Liver (tissue), 9 donors: ENCODE measurements around the gene PGD. TPM values are rescaled to one million over a fixed set of nuclear protein-coding genes. Genes with fewer than 3 reads are reported as not detected.
A peak's percentile ranks its signal among the peaks of the same experiment; 100 is the strongest.

Experiments used
- DNase-seq: peaks from one replicate; pipeline ENCODE4 v3.0.0-alpha.2; 2017; ENCODE audit warnings: low spot score
- H3K27ac ChIP-seq, 2 donors: one replicate each; pipeline ENCODE4 v1.7.0; 2013; ENCODE audit warnings: inconsistent platforms in 2 of 2, low read length in 2 of 2, control low read depth in 1 of 2, low read depth in 1 of 2, mild to moderate bottlenecking in 1 of 2
- H3K27me3 ChIP-seq, 4 donors: one replicate each; pipeline versions ENCODE4 v1.6.1 to v1.7.0; 2013; ENCODE audit warnings: low read length in 3 of 4, inconsistent platforms in 1 of 4, mild to moderate bottlenecking in 1 of 4, moderate library complexity in 1 of 4; ENCODE audit not compliant: control insufficient read depth in 4 of 4, insufficient read depth in 4 of 4
- H3K36me3 ChIP-seq, 4 donors: one replicate each; pipeline versions ENCODE4 v1.6.1 to v1.7.0; 2013; ENCODE audit warnings: low read length in 3 of 4, mild to moderate bottlenecking in 3 of 4, low read depth in 1 of 4, moderate library complexity in 1 of 4; ENCODE audit not compliant: control insufficient read depth in 4 of 4, insufficient read depth in 3 of 4
- H3K4me1 ChIP-seq, 4 donors: one replicate each; pipeline versions ENCODE4 v1.6.1 to v1.7.0; 2013; ENCODE audit warnings: low read length in 3 of 4, mild to moderate bottlenecking in 3 of 4, moderate library complexity in 1 of 4; ENCODE audit not compliant: control insufficient read depth in 4 of 4, insufficient read depth in 4 of 4
- H3K4me3 ChIP-seq, 3 donors: one replicate each; pipeline versions ENCODE4 v1.6.1 to v1.7.0; 2013; ENCODE audit warnings: low read length in 3 of 3, control low read depth in 1 of 3, low read depth in 1 of 3, mild to moderate bottlenecking in 1 of 3
- H3K9ac ChIP-seq, 2 donors: one replicate each; pipeline ENCODE4 v1.7.0; 2013; ENCODE audit warnings: low read length in 2 of 2, mild to moderate bottlenecking in 2 of 2, moderate library complexity in 2 of 2, control low read depth in 1 of 2, low read depth in 1 of 2
- H3K9me3 ChIP-seq, 4 donors: one replicate each; pipeline versions ENCODE4 v1.6.1 to v1.7.0; 2013; ENCODE audit warnings: low read length in 3 of 4; ENCODE audit not compliant: control insufficient read depth in 4 of 4
- CTCF ChIP-seq: fragments of 150-350 bp; IDR thresholded peaks from 2 replicates; pipeline ENCODE4 v1.5.1; 2017; ENCODE audit warnings: improper control_type of control experiment, low read depth, low read length; ENCODE audit not compliant: missing input control
- EGR1 ChIP-seq, 2 donors: IDR thresholded peaks; 2 replicates each; pipeline ENCODE4 v1.6.1; 2016 to 2018; ENCODE audit warnings: antibody characterized with exemption in 2 of 2, low read depth in 2 of 2
- FOXA1 ChIP-seq: IDR thresholded peaks from 2 replicates; pipeline ENCODE4 v1.6.1; 2016; ENCODE audit warnings: antibody characterized with exemption
- FOXA2 ChIP-seq: IDR thresholded peaks from 2 replicates; pipeline ENCODE4 v1.6.1; 2016; ENCODE audit warnings: antibody characterized with exemption
- GABPA ChIP-seq, 2 donors: IDR thresholded peaks in 1 of 2; conservative IDR thresholded peaks in 1 of 2; 2 replicates each; pipeline ENCODE4 v1.6.1; 2016; ENCODE audit warnings: antibody characterized with exemption in 2 of 2, mild to moderate bottlenecking in 1 of 2, moderate library complexity in 1 of 2
- HNF4A ChIP-seq, 2 donors: conservative IDR thresholded peaks; 2 replicates each; pipeline ENCODE4 v1.6.1; 2016; ENCODE audit warnings: antibody characterized with exemption in 2 of 2, mild to moderate bottlenecking in 2 of 2
- HNF4G ChIP-seq: IDR thresholded peaks from 2 replicates; pipeline ENCODE4 v1.6.1; 2016; ENCODE audit warnings: antibody characterized with exemption
- JUND ChIP-seq, 2 donors: IDR thresholded peaks; 2 replicates each; pipeline ENCODE4 v1.6.1; 2016; ENCODE audit warnings: antibody characterized with exemption in 2 of 2
- NR2F2 ChIP-seq: IDR thresholded peaks from 2 replicates; pipeline ENCODE4 v1.6.1; 2016; ENCODE audit warnings: antibody characterized with exemption
- RAD21 ChIP-seq, 2 donors: IDR thresholded peaks; 2 replicates each; pipeline ENCODE4 v1.6.1; 2016; ENCODE audit warnings: antibody characterized with exemption in 2 of 2, mild to moderate bottlenecking in 2 of 2
- RXRA ChIP-seq, 2 donors: IDR thresholded peaks; 2 replicates each; pipeline ENCODE4 v1.6.1; 2017 to 2018; ENCODE audit warnings: antibody characterized with exemption in 2 of 2, mild to moderate bottlenecking in 1 of 2
- SP1 ChIP-seq: IDR thresholded peaks from 2 replicates; pipeline ENCODE4 v1.6.1; 2018; ENCODE audit warnings: antibody characterized with exemption, mild to moderate bottlenecking
- TAF1 ChIP-seq: conservative IDR thresholded peaks from 2 replicates; pipeline ENCODE4 v1.6.1; 2016; ENCODE audit warnings: antibody characterized with exemption, mild to moderate bottlenecking
- YY1 ChIP-seq: IDR thresholded peaks from 2 replicates; pipeline ENCODE4 v1.6.1; 2016; ENCODE audit warnings: antibody characterized with exemption, mild to moderate bottlenecking
- ZBTB33 ChIP-seq: IDR thresholded peaks from 2 replicates; pipeline ENCODE4 v1.6.1; 2016; ENCODE audit warnings: antibody characterized with exemption
- WGBS: extraction: QIAGEN DNeasy Blood & Tissue Kit; methylation state at CpG from one replicate; pipeline ENCODE4 v1.1.7; 2013; 5-methylcytosine and 5-hydroxymethylcytosine counted together
- polyA plus RNA-seq, 2 donors: library from polyadenylated mRNA; stranded (reverse) in 1 of 2; unstranded in 1 of 2; fragments of 200-250 nt in 1 of 2; fragments of >200 nt in 1 of 2; fragmentation: Nextera tagmentation in 1 of 2; extraction: Ambion mirVana in 1 of 2; gene quantifications; one replicate each; pipeline versions ENCODE4 v1.2.1 to v1.2.3, GENCODE V29; 2013 to 2015
- total RNA-seq, 2 donors: library from RNA; depleted of rRNA; stranded (reverse); fragments of >200 nt; gene quantifications; one replicate each; pipeline ENCODE4 v1.2.3, GENCODE V29; 2014
- TF ChIP-seq, protein P1 (sequence below): IDR thresholded peaks from 2 replicates; pipeline ENCODE4 v1.6.1; 2016; ENCODE audit warnings: antibody characterized with exemption
- TF ChIP-seq, protein P2 (sequence below): IDR thresholded peaks from 2 replicates; pipeline ENCODE4 v1.6.1; 2016; ENCODE audit warnings: antibody characterized with exemption
- TF ChIP-seq, protein P3 (sequence below): IDR thresholded peaks from 2 replicates; pipeline ENCODE4 v1.6.1; 2016; ENCODE audit warnings: antibody characterized with exemption, mild to moderate bottlenecking
- donor health status: healthy.
- donor health status: healthy.
- donor health status: healthy.
- donor health status: healthy.
- donor health status: healthy.

Gene PGD
- total and polyA plus RNA-seq, 4 donors = 45.9 to 112 (median 70.7) TPM

- H3K4me1 ChIP-seq = peaks cover 2 to 22% (median 13%) of the 10 kb centered on the region in 4 donors
- peaks cover 0 to 2% (median under 1%) of the 10 kb centered on the region in 4 donors for H3K36me3 ChIP-seq
- no peak overlapping the region for H3K4me3 ChIP-seq
- H3K27me3 ChIP-seq = no peaks in the 10 kb centered on the region
- no peak for DNase-seq
- WGBS = 90% methylated on average over 5 of the region's 5 CpGs
- no peaks in the 10 kb centered on the region for H3K9me3 ChIP-seq
- no peak overlapping the region for H3K27ac ChIP-seq
- H3K9ac ChIP-seq = no peak overlapping the region
- TF ChIP-seq, protein P1, sequence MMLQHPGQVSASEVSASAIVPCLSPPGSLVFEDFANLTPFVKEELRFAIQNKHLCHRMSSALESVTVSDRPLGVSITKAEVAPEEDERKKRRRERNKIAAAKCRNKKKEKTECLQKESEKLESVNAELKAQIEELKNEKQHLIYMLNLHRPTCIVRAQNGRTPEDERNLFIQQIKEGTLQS = no peak
- no peak for TF ChIP-seq HNF4A (conservative IDR thresholded peaks at IDR 0.05)
- TF ChIP-seq RXRA (IDR thresholded peaks at IDR 0.05) = no peak
- no peak for TF ChIP-seq FOXA2
- TF ChIP-seq RAD21 (IDR thresholded peaks at IDR 0.05) = no peak
- TF ChIP-seq NR2F2 = no peak
- TF ChIP-seq, protein P2, sequence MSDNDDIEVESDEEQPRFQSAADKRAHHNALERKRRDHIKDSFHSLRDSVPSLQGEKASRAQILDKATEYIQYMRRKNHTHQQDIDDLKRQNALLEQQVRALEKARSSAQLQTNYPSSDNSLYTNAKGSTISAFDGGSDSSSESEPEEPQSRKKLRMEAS = no peak
- TF ChIP-seq SP1 = no peak
- no peak for TF ChIP-seq TAF1
- TF ChIP-seq, protein P3, sequence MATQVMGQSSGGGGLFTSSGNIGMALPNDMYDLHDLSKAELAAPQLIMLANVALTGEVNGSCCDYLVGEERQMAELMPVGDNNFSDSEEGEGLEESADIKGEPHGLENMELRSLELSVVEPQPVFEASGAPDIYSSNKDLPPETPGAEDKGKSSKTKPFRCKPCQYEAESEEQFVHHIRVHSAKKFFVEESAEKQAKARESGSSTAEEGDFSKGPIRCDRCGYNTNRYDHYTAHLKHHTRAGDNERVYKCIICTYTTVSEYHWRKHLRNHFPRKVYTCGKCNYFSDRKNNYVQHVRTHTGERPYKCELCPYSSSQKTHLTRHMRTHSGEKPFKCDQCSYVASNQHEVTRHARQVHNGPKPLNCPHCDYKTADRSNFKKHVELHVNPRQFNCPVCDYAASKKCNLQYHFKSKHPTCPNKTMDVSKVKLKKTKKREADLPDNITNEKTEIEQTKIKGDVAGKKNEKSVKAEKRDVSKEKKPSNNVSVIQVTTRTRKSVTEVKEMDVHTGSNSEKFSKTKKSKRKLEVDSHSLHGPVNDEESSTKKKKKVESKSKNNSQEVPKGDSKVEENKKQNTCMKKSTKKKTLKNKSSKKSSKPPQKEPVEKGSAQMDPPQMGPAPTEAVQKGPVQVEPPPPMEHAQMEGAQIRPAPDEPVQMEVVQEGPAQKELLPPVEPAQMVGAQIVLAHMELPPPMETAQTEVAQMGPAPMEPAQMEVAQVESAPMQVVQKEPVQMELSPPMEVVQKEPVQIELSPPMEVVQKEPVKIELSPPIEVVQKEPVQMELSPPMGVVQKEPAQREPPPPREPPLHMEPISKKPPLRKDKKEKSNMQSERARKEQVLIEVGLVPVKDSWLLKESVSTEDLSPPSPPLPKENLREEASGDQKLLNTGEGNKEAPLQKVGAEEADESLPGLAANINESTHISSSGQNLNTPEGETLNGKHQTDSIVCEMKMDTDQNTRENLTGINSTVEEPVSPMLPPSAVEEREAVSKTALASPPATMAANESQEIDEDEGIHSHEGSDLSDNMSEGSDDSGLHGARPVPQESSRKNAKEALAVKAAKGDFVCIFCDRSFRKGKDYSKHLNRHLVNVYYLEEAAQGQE = no peak
- TF ChIP-seq FOXA1 = no peak
- TF ChIP-seq ZBTB33 = no peak
Observed at GRCh38 chr1:10428984-10429383, 30.1 kb downstream of the PGD start.

- Histone ChIP-seq H3K4me1 (peaks cover 2 to 22% (median 13%) of the 10 kb centered on the region in 4 donors), H3K36me3 (peaks cover 0 to 2% (median under 1%) of the 10 kb centered on the region in 4 donors), H3K4me3 (peak overlapping the region in 2 of 3 donors; percentile 40 to 65), H3K9ac (no peak overlapping the region), H3K27ac (no peak overlapping the region), H3K9me3 (no peaks in the 10 kb centered on the region), H3K27me3 (no peaks in the 10 kb centered on the region)
- DNase-seq = no peak
- WGBS = 28% methylated on average over 16 of the region's 16 CpGs
- TF ChIP-seq SP1 (no peak), RXRA (IDR thresholded peaks at IDR 0.05) (no peak), FOXA1 (no peak), JUND (IDR thresholded peaks at IDR 0.05) (no peak), HNF4A (conservative IDR thresholded peaks at IDR 0.05) (no peak), RAD21 (IDR thresholded peaks at IDR 0.05) (no peak), YY1 (no peak), CTCF (no peak), GABPA (IDR thresholded peaks at IDR 0.05 in 1 of 2, conservative IDR thresholded peaks at IDR 0.05 in 1 of 2) (no peak), EGR1 (IDR thresholded peaks at IDR 0.05; ENCODE audit: low read depth in 2 of 2) (no peak), NR2F2 (no peak), HNF4G (no peak), FOXA2 (no peak)
- TF ChIP-seq, protein P3 = no peak
- TF ChIP-seq, protein P1 = no peak
- TF ChIP-seq, protein P2 = no peak
Observed at GRCh38 chr1:10429868-10430215, 31.0 kb downstream of the PGD start.
